ELR (cell line): ENCODE measurements around the gene CCL26.
"Not testable (repeated sequence)": the region's sequence is repeated elsewhere in the genome, so short reads cannot be mapped to it uniquely, and the experiment has no call there.

Source experiments
- DNase-seq: peaks from one replicate; pipeline ENCODE4 v3.0.0-alpha.2; 2015; ENCODE audit warnings: low read depth

Gene CCL26

DNA sequence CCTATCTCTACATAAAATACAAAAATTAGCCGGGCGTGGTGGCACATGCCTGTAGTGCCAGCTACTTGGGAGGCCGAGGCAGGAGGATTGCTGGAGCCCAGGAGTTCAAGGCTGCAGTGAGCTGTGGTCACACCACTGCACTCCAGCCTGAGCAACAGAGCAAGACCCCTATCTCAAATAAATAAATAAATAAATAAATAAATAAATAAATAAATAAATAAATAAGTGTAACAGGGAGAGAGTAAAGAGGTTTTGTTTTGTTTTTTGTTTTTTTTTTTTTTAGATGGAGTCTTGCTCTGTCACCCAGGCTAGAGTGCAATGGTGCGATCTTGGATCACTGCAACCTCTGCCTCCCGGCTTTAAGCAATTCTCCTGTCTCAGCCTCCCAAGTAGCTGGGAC is 20.6 kb upstream of the CCL26 start:
- not testable (repeated sequence) for DNase-seq

DNA sequence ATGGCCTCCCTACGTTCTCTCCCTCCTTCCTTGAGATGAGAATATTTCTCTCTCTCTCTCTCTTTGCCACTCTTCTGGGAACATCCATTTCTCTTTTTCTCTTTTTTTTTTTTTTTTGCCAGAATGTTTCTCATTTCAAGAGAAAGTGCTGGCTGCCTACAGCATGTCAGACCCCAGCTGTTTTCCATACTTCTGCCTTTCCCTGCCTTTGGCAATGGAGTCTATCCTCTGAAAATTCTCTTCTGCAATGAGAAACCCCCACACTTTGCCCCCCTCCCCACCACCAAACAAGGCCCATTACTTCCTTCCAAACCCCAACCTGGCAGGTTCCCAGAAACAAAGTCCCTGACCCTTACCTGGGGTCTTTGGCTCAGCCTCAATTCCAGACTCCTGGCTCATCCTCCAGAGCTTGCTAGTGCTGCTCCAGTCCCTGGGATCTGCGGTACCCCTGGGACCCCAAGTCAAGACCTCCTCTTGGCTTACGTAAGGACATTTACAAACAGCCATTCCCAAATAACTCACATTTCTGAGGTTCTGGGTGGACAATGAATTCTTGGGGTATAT is 17.4 kb upstream of the CCL26 start:
- DNase-seq = no peak

DNA sequence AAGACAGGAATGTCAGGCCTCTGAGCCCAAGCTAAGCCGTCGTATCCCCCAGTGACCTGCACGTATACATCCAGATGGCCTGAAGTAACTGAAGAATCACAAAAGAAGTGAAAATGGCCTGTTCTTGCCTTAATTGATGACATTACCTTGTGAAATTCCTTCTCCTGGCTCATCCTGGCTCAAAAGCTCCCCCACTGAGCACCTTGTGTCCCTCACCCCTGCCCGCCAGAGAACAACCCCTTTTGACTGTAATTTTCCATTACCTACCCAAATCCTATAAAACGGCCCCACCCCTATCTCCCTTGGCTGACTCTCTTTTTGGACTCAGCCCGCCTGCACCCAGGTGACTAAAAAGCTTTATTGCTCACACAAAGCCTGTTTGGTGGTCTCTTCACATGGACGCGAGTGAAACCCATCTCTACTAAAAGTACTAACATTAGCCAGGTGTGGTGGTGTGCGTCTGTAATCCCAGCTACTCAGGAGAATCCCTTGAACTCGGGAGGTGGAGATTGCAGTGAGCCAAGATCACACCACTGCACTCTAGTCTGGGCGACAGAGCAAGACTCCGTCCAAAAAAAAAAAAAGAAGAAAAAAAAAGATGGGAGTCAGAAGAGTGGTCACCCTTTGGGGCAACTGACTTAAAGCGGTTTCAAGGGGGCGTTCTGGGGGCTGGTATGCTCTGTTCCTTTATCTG is 16.3 kb upstream of the CCL26 start:
- not testable (repeated sequence) for DNase-seq

- not testable (repeated sequence) for DNase-seq
These were observed 11.0 kb upstream of the CCL26 start for GRCh38 chr7:75783058-75783457.

GRCh38 chr7:75780647-75781273 is 8.7 kb upstream of the CCL26 start:
- DNase-seq = not testable (repeated sequence)

DNA sequence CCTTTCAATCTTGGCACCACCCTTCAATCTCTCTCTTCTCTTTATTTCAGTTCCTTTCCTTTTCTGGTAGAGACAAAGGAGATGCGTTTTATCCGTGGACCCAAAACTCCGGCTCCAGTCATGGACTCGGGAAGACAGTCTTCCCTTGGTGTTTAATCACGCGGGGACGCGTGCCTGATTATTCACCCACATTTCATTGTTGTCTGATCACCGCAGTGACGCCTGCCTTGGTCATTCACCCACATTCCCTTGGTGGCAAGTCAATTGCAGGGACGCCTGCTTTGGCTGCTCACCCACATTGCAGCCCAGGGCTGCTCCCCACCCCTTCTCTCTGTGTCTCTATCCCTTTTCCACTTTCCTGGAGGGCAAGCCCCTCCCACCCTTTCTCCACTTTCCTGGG is 7.5 kb upstream of the CCL26 start:
- peak; percentile 58 for DNase-seq

- DNase-seq = not testable (repeated sequence)
These were observed 7.0 kb upstream of the CCL26 start for GRCh38 chr7:75779035-75779434.

- DNase-seq = peak; percentile 82
These were observed 4.4 kb upstream of the CCL26 start for GRCh38 chr7:75776295-75776971.

DNA sequence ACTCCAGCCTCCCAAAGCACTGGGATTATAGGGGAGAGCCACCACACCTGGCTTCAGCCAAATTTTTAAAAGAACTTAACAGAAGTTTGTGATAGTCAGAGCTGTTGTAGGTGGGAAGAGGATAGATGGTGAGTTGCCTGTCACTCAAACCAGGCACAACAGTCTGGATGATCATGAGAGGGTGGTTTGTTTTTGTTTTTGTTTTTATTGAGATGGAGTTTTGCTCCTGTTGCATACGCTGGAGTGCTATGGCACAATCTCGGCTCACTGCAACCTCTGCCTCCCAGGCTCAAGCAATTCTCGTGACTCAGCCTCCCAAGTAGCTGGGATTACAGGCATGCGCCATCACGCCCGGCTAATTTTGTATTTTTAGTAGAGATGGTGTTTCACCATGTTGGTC is 1.9 kb upstream of the CCL26 start:
- DNase-seq = not testable (repeated sequence)

DNA sequence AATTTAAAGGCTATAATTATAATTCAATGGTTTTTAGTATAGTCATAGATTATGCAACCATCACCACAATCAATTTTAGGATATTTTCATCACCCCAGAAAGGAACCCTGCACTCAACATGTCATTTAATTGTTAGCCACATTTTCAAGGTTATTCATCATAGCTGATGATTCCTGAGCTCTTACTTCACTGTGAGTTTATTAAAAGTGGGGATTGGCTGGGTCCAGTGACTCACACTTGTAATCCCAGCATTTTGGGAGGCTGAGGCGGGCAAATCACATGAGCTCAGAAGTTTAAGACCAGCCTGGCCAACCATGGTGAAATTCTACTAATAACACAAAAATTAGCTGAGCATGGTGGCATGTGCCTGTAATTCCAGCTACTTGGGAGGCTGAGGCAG is 787 bp downstream of the CCL26 start:
- DNase-seq = peak; percentile 73

DNA sequence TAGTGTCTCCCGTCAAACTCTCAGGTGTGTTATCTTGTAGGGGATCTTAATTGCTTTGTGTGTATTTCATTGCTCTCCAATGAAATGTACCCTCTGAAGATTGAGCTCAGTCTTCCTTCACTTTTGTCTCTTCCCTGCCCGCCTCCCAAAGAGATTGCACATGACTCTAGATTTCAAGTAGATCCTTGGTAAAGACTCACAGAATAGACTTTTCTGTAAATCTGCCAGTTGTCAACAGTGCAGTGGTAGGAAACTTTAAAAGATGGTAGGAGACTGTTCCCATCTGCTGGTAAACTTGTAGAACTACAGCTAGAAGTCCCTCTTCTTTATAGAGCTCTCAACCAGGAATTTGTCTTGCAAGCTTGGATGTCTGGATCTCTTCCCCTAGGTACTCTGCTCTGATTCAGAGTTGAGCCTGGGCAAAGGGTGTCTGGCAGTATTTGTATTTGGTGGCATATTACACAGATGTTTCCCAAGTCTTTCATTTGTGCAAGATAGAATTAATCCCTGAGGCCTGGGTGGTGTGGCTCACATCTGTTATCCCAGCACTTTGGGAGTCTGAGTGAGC is 9.6 kb downstream of the CCL26 start:
- DNase-seq = peak; percentile 78

DNA sequence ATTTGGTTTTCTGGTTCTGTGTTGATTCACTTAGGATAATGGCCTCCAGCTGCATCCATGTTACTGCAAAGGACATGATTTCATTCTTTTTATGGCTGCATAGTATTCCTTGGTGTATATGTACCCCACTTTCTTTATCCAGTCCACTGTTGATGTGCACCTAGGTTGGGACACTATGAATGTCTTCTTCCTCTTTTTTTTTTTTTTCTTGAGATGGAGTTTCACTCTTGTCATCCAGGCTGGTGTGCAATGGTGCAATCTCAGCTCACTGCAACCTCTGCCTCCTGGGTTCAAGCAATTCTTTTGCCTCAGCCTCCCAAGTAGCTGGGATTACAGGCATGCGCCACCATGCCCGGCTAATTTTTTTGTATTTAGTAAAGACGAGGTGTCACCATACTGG is 10.2 kb downstream of the CCL26 start:
- DNase-seq = not testable (repeated sequence)

GRCh38 chr7:75758491-75758890 is 13.5 kb downstream of the CCL26 start:
- no peak for DNase-seq

DNA sequence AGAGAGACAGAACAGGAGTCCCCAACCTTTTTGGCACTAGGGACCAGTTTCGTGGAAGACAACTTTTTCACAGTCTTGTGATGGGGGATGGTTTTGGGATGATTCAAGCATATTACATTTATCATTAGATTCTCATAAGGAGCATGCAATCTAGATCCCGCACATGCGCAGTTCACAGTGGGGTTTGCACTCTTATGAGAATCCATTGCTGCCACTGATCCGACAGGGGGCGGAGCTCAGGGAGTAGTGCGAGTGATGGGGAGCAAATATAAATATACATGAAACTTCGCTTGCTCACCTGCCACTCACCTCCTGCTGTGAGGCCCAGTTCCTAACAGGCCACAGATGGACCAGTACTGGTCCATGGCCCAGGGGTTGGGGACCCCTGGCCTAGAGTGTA is 14.2 kb downstream of the CCL26 start:
- DNase-seq = no peak

GRCh38 chr7:75756991-75757676 is 14.9 kb downstream of the CCL26 start:
- peak; percentile 71 for DNase-seq

- no peak for DNase-seq
These were observed 15.6 kb downstream of the CCL26 start for GRCh38 chr7:75756206-75756990.

DNA sequence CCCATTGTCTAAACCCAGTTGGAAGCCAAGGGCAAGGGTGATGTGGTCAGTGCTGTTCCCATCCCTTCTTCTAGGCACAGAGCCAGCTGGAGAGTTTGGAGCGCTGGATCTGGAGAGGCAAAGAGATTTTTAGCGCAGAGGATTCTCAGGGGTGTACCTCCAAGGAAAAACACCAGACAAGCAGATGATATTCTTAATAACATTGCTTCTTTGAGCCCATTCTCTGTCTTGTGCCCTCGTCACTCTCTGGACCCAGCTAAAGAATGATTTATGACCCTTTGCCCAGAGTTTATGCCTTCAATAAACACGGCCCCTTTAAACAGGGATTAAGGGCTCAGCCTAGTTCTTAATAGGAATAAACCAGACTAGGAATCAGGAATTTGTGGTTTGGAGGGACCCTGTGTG is 28.6 kb downstream of the CCL26 start:
- DNase-seq = no peak

DNA sequence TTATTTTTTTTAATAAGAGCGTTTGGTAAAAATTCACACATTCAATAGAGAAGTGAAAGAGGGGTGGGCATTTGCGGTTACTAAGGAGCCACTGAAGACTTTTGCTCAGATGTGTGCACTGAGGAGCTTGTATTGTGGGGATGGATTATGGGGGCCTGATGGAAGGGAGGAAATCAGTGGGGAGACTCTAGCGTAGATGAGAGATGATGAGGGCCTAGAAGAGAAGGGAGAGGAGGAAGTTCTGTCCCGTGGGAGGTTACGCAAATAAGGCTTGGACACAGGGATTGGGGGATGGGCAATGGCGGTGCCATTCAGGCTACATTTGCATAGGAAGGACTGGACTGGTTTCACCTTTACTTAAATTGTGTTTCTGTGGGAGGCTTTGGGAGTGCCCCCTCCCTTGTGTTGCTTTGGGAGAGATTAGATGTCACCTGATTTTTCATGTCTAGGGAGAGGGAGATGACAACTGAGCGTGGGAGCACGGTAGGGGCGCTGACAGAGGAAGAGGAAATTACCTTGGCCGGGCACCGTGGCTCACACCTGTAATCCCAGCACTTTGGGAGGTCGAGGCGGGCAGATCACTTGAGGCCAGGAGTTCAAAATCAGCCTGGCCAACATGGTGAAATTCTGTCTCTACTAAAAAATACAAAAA is 31.0 kb downstream of the CCL26 start:
- no peak for DNase-seq

DNA sequence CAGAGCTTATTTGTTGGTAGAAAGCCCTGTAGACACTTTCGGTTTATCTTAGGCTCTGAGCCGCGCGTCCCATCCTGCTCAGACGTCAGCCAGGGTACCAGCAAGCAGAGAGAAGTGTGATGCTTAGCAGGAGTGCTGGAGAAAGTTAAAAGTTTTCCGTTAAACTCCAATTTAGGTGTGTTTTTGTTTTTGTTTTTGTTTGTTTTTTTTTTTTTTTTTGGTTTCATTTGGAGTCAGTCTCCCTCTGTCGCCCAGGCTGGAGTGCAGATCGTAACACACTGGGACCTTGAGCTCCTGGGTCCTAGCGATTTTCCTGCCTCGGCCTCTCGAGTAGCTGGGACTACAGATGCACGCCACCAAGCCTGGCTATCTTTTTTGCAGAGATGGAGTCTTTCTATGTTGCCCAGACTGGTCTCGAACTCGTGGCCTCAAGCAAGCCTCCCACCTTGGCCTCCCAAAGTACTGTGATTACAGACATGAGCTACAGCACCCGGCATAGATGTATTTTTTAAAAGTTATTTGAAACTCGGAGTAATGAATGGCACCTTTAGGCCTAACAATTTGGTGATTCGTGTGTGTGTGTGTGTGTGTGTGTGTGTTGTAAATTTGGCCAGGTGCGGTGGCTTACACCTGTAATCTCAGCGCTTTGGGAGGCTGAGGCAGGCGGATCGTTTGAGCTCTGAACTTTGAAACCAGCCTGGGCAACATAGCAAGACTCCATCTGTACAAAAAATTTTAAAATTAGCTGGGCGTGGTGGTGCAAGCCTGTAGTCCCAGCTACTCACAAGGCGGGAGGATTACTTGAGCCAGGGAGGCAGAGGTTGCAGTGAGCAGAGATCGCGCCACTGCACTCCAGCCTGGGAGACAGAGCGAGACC is 32.0 kb downstream of the CCL26 start:
- DNase-seq = peak; percentile 83
